ENCODE data around the gene SLC25A51. TPM values are rescaled to one million over a fixed set of nuclear protein-coding genes. Genes with fewer than 3 reads are reported as not detected.

SLC25A51 gene
- 10 to 100 TPM; 19.4 to 51.4 (median 31.9) TPM for total RNA-seq

GRCh38 chr9:37903647-37904444 lies at the start of gene SLC25A51:
SLC25A51 (minus strand) TSS chr9:37904127; CDS start chr9:37888550, 15,577 bp downstream.
- DNase-seq (peak; percentile 92 to 98), ATAC-seq (ENCODE audit: low FRiP score in 2 of 2) (peak; percentile 94 to 96)
- Histone ChIP-seq H3K4me3 (peak within 1 kb of the TSS; percentile 73 to 96 (median 90)), H3K27me3 (no peaks in the 10 kb centered on the region), H3K9me3 (no peaks in the 10 kb centered on the region), H3K4me1 (peaks cover 14 to 35% (median 29%) of the 10 kb centered on the region in 4 donors), H3K36me3 (peaks cover 2 to 13% (median 8%) of the 10 kb centered on the region in 4 donors), H3K27ac (peak within 1 kb of the TSS; percentile 84 to 95 (median 91))
- 0% methylated on average over 21 of the region's 84 CpGs; no CpG with 5 or more reads in 1 of the 2 donors for WGBS, 2 donors
- TF ChIP-seq POLR2A (IDR thresholded peaks at IDR 0.05), result peak in 3 of 4 donors; percentile 68 to 82 (median 69)
- TF ChIP-seq POLR2AphosphoS5 (IDR thresholded peaks at IDR 0.05), result peak; percentile 91 to 92
- TF ChIP-seq CTCF (IDR thresholded peaks at IDR 0.05), result peak; percentile 82 to 98 (median 96)
- TF ChIP-seq EP300 (IDR thresholded peaks at IDR 0.05), result peak in 1 of 4 donors; percentile 61

DNA sequence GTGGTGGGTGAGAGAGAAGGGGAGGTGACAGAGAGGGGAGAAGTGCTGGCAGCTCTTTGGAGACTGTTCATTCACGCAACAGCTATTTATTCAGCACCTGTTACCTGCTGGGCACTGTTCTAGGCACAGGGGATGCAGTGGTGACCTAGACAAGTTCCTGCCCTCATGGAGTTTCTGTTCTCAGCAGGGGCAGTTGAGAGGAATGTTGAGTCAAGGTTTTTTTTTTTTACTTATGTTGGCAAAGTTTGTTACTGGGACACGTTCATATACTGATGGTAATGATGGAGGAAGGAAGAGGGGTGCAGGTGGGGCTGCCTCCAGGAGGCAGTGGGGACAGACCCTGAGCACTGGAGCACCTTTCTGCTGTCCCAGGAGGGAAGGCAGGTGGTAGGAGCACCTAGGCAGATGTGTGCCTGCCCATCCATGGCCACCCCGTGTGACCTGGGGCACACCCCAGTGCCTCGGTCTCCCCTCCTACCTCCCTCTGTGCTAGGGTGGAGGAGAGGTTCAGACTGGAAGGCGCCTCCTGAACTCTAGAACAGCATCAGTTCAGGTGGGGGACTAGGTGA lies 49.4 kb upstream of the SLC25A51 start:
- Histone ChIP-seq H3K27ac (peak overlapping the region in 3 of 4 donors; percentile 21 to 58 (median 51)), H3K4me3 (no peak overlapping the region), H3K27me3 (no peaks in the 10 kb centered on the region), H3K9me3 (no peaks in the 10 kb centered on the region), H3K4me1 (peaks cover 6 to 27% (median 12%) of the 10 kb centered on the region in 4 donors), H3K36me3 (peaks cover 0 to 28% (median 14%) of the 10 kb centered on the region in 4 donors)
- no peak for DNase-seq
- TF ChIP-seq CTCF (IDR thresholded peaks at IDR 0.05) (no peak), POLR2AphosphoS5 (IDR thresholded peaks at IDR 0.05) (no peak), EP300 (IDR thresholded peaks at IDR 0.05) (no peak), POLR2A (IDR thresholded peaks at IDR 0.05) (no peak)
- WGBS, 2 donors, result 94 to 96% methylated on average over 5 of the region's 5 CpGs
- no peak for ATAC-seq (ENCODE audit: low FRiP score in 2 of 2)

DNA sequence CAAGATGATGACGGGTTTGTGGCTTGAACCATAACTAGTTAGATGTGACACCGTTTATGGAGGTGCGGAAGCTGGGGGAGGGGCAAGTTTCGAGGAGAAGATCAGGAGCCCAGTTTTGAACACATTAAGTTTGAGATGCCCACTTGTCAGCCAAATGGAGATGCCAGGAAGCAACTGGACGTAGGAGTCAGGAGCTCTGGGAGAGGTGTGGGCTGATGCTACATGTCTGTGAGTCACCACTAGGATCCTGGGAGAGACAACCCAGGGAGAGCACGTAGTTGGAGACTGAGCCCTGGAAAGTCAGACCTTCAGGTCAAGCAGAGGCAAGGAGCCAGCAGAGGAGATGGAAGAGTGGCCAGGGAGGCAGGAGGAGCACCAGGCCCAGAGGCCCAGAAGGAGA lies 48.8 kb upstream of the SLC25A51 start:
- no peak for DNase-seq
- Histone ChIP-seq H3K4me3 (no peak overlapping the region), H3K36me3 (peaks cover 0 to 33% (median 14%) of the 10 kb centered on the region in 4 donors), H3K9me3 (no peaks in the 10 kb centered on the region), H3K27me3 (no peaks in the 10 kb centered on the region), H3K4me1 (peaks cover 6 to 31% (median 12%) of the 10 kb centered on the region in 4 donors), H3K27ac (no peak overlapping the region)
- ATAC-seq (ENCODE audit: low FRiP score in 2 of 2), result peak in 1 of 2 donors; percentile 36
- TF ChIP-seq POLR2A (IDR thresholded peaks at IDR 0.05), result no peak
- no peak for TF ChIP-seq POLR2AphosphoS5 (IDR thresholded peaks at IDR 0.05)
- TF ChIP-seq CTCF (IDR thresholded peaks at IDR 0.05), result no peak
- TF ChIP-seq EP300 (IDR thresholded peaks at IDR 0.05), result no peak
- WGBS, 2 donors, result 90 to 94% methylated on average over 6 of the region's 6 CpGs

DNA sequence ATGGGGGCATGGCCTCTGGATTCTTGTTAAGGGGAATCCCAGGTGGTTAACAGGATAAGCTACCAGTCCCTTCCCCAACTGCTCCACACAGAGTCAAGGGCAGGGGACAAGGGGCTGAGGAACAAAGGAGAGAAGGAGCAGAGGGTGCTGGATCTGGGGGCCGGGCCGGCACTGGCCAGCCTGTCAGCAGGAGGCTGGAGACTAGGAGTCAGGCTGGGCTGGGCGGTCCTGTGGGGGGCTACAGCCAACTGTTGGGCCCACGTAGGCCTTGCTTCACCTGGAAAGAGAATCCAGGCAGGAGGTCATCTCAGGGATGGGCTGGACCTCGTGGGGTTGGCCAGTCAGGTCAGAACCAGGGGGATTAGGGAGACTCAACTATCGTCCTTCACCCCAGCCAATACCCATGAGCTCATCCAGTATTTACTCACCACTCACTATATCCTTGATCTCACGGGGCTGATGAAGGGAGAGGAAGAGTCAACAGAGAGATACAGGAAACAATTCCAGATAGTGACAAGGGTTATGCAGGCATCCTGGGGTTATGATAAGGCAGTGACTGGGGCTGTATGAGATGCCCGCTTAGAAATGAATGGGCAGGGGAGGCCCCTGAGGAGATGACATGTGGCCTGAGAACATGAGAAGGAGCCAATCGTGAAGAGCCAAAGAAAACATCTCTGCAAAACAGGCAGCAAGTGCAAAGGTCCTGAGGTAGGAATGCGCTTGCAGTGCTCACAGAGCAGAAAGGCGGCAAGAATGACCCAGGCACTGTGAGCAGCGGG lies 47.9 kb upstream of the SLC25A51 start:
- ATAC-seq (ENCODE audit: low FRiP score in 2 of 2), result no peak
- H3K4me1 ChIP-seq, result peaks cover 11 to 38% (median 18%) of the 10 kb centered on the region in 4 donors
- no peaks in the 10 kb centered on the region for H3K27me3 ChIP-seq
- no peak for DNase-seq
- H3K4me3 ChIP-seq, result no peak overlapping the region
- TF ChIP-seq CTCF (IDR thresholded peaks at IDR 0.05), result no peak
- no peak for TF ChIP-seq POLR2AphosphoS5 (IDR thresholded peaks at IDR 0.05)
- TF ChIP-seq POLR2A (IDR thresholded peaks at IDR 0.05), result no peak
- TF ChIP-seq EP300 (IDR thresholded peaks at IDR 0.05), result no peak
- H3K36me3 ChIP-seq, result peaks cover 0 to 42% (median 14%) of the 10 kb centered on the region in 4 donors
- no peaks in the 10 kb centered on the region for H3K9me3 ChIP-seq
- peak overlapping the region in 2 of 4 donors; percentile 30 to 35 for H3K27ac ChIP-seq
- 87 to 89% methylated on average over 12 of the region's 12 CpGs for whole genome bisulfite sequencing, 2 donors

All from upper lobe of left lung (tissue), 6 donors.